RWPE2 (cell line): ENCODE measurements around the gene SORCS2.
A peak's percentile ranks its signal among the peaks of the same experiment; 100 is the strongest.

Source experiments
- ATAC-seq: fragments of 200-7000 bp; cut with Tn5 transposase; 3 replicates; pipeline ENCODE4 v1.9.1; 2021; ENCODE audit warnings: low read depth
- DNase-seq: peaks from one replicate; pipeline ENCODE4 v3.0.0-alpha.2; 2020; ENCODE audit warnings: low spot score
- H3K27ac ChIP-seq: fragments of 450-650 bp; 2 replicates; pipeline ENCODE4 v1.5.1; 2017; ENCODE audit warnings: mild to moderate bottlenecking; ENCODE audit not compliant: poor library complexity, severe bottlenecking
- H3K27me3 ChIP-seq: fragments of 250-450 bp; sonication (Bioruptor Pico); 2 replicates; pipeline ENCODE4 v1.5.1; 2021; ENCODE audit warnings: mild to moderate bottlenecking, moderate library complexity; ENCODE audit not compliant: insufficient read depth, poor library complexity, severe bottlenecking
- H3K36me3 ChIP-seq: fragments of 250-450 bp; sonication (Bioruptor Pico); 2 replicates; pipeline ENCODE4 v1.5.1; 2020; ENCODE audit warnings: low read depth, mild to moderate bottlenecking, moderate library complexity
- H3K4me1 ChIP-seq: fragments of 250-450 bp; sonication (Bioruptor Pico); 2 replicates; pipeline ENCODE4 v1.5.1; 2021; ENCODE audit warnings: mild to moderate bottlenecking, moderate library complexity; ENCODE audit not compliant: insufficient read depth, poor library complexity, severe bottlenecking
- H3K4me3 ChIP-seq: fragments of 250-450 bp; sonication (Bioruptor Pico); 2 replicates; pipeline ENCODE4 v1.5.1; 2021; ENCODE audit warnings: mild to moderate bottlenecking, moderate library complexity; ENCODE audit not compliant: severe bottlenecking
- H3K9me3 ChIP-seq: fragments of 250-450 bp; sonication (Bioruptor Pico); 2 replicates; pipeline ENCODE4 v1.5.1; 2021; ENCODE audit warnings: mild to moderate bottlenecking, moderate library complexity; ENCODE audit not compliant: severe bottlenecking
- TF ChIP-seq, protein P1 (sequence below): fragments of 450-650 bp; IDR thresholded peaks from one replicate; pipeline ENCODE4 v1.5.1; 2017; ENCODE audit warnings: mild to moderate bottlenecking, moderate library complexity; ENCODE audit not compliant: poor library complexity, severe bottlenecking

Gene SORCS2

GRCh38 chr4:7774301-7775294 lies 582.3 kb downstream of the SORCS2 start:
- Histone ChIP-seq H3K36me3 (peaks cover 91% of the 10 kb centered on the region), H3K27me3 (no peaks in the 10 kb centered on the region), H3K27ac (no peak overlapping the region), H3K4me3 (no peak overlapping the region), H3K4me1 (no peaks in the 10 kb centered on the region), H3K9me3 (no peaks in the 10 kb centered on the region)
- TF ChIP-seq, protein P1, sequence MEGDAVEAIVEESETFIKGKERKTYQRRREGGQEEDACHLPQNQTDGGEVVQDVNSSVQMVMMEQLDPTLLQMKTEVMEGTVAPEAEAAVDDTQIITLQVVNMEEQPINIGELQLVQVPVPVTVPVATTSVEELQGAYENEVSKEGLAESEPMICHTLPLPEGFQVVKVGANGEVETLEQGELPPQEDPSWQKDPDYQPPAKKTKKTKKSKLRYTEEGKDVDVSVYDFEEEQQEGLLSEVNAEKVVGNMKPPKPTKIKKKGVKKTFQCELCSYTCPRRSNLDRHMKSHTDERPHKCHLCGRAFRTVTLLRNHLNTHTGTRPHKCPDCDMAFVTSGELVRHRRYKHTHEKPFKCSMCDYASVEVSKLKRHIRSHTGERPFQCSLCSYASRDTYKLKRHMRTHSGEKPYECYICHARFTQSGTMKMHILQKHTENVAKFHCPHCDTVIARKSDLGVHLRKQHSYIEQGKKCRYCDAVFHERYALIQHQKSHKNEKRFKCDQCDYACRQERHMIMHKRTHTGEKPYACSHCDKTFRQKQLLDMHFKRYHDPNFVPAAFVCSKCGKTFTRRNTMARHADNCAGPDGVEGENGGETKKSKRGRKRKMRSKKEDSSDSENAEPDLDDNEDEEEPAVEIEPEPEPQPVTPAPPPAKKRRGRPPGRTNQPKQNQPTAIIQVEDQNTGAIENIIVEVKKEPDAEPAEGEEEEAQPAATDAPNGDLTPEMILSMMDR = no peak
- ATAC-seq (no peak), DNase-seq (peak; percentile 42)

- DNase-seq (peak; percentile 13), ATAC-seq (no peak)
- Histone ChIP-seq H3K4me3 (no peak overlapping the region), H3K36me3 (peaks cover 91% of the 10 kb centered on the region), H3K27me3 (no peaks in the 10 kb centered on the region), H3K4me1 (no peaks in the 10 kb centered on the region), H3K9me3 (no peaks in the 10 kb centered on the region), H3K27ac (no peak overlapping the region)
- TF ChIP-seq, protein P1 = no peak
Measured at GRCh38 chr4:7775396-7775795, 583.1 kb downstream of the SORCS2 start.

GRCh38 chr4:7777017-7777710 lies 584.8 kb downstream of the SORCS2 start:
- peak; percentile 32 for DNase-seq
- no peaks in the 10 kb centered on the region for H3K9me3 ChIP-seq
- TF ChIP-seq, protein P1 = no peak
- no peak for ATAC-seq
- no peak overlapping the region for H3K4me3 ChIP-seq
- H3K27me3 ChIP-seq = no peaks in the 10 kb centered on the region
- peaks cover 96% of the 10 kb centered on the region for H3K36me3 ChIP-seq
- H3K27ac ChIP-seq = no peak overlapping the region
- H3K4me1 ChIP-seq = no peaks in the 10 kb centered on the region

GRCh38 chr4:7777871-7778509 lies 585.7 kb downstream of the SORCS2 start:
- no peaks in the 10 kb centered on the region for H3K27me3 ChIP-seq
- TF ChIP-seq, protein P1 = no peak
- no peak overlapping the region for H3K4me3 ChIP-seq
- H3K9me3 ChIP-seq = no peaks in the 10 kb centered on the region
- H3K27ac ChIP-seq = no peak overlapping the region
- no peaks in the 10 kb centered on the region for H3K4me1 ChIP-seq
- peak; percentile 19 for DNase-seq
- H3K36me3 ChIP-seq = peaks cover 96% of the 10 kb centered on the region
- ATAC-seq = no peak
